IPS-20b (cell line): Measurements from ENCODE around the gene DLST.

Experiments
- H3K27ac ChIP-seq: one replicate; pipeline ENCODE4 v1.5.1; 2013; ENCODE audit warnings: low read length
- H3K27me3 ChIP-seq: 2 replicates; pipeline ENCODE4 v1.6.1; 2013; ENCODE audit warnings: mild to moderate bottlenecking, low read length, inconsistent platforms; ENCODE audit not compliant: insufficient read depth
- H3K36me3 ChIP-seq: 2 replicates; pipeline ENCODE4 v1.6.1; 2013; ENCODE audit warnings: low read depth, mild to moderate bottlenecking, inconsistent platforms, low read length, moderate library complexity; ENCODE audit not compliant: insufficient read depth
- H3K4me1 ChIP-seq: 2 replicates; pipeline ENCODE4 v1.6.1; 2013; ENCODE audit warnings: mild to moderate bottlenecking, control low read depth, inconsistent platforms, low read length, moderate library complexity; ENCODE audit not compliant: insufficient read depth
- H3K4me3 ChIP-seq: 2 replicates; pipeline ENCODE4 v1.5.1; 2013; ENCODE audit warnings: mild to moderate bottlenecking, low read length, inconsistent platforms
- H3K9ac ChIP-seq: 2 replicates; pipeline ENCODE4 v1.6.1; 2013; ENCODE audit warnings: low read depth, mild to moderate bottlenecking, inconsistent platforms, low read length, moderate library complexity
- H3K9me3 ChIP-seq: 2 replicates; pipeline ENCODE4 v1.6.1; 2013; ENCODE audit warnings: mild to moderate bottlenecking, low read depth, low read length, inconsistent platforms; ENCODE audit not compliant: insufficient read depth

Gene DLST

DNA sequence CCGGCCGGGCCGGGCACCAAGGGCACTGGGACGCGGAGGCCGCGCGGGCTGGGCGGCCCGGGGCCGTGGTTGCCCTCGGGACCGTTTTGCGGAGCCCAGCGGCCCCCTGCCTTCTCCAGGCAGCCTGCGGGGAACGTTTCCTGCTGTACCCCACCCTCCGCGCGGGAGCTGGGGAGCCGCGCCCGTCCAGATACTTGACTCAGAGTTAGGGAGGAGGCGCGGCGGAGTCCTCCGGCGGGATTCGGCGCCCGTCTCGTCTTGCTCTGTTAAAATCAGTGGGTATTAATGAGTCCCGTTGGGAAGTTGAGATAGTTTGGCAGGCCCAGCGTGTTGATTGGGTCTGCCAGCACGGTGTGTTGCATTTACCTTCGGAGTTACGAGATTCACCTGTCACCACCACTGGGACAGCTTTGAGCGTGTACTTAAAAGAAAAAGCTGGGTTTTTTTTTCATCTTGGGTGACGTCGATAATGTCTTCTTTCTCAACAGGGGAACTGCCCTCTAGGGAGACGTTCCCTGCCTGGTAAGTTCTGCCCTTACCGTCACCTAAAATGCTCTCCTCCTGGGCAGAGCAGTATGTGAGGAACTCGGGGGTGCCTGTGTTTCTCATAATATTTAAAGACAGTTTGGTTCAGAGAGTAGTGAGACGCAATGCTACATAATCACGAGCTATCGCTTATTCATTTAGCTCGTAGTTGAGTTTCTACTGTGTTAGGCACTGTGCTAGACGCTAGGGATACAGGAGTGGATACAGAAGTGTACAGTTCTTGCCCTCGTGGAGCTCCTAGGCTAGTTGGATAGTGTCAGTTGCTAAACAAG is 596 bp downstream of the DLST start:
- Histone ChIP-seq H3K9me3 (no peaks in the 10 kb centered on the region), H3K27me3 (no peaks in the 10 kb centered on the region), H3K4me1 (peaks cover 45% of the 10 kb centered on the region), H3K27ac (peak overlapping the region; percentile 81), H3K9ac (peak overlapping the region; percentile 86; the same call in 1 of the 2 replicates), H3K36me3 (peaks cover 9% of the 10 kb centered on the region; the same call in 1 of the 2 replicates), H3K4me3 (peak overlapping the region; percentile 92)

DNA sequence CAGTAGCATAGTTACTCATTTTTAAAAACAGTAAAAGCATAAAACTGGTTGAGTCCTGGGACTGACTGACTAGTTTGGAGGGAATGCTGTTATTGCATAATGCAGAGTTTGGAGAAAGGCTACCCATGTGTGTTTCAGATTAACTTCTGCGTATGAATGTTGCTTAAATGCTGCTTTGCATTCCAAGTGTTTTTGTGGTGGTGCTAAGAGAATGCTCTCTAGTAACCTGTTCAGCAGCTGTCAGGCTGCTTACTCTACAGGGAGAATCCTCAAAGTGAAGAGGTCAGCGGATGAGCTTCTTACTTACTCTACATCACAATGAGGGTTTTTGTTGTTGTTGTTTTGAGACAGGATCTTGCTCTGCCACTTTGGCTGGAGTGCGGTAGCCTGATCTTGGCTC is 4.3 kb downstream of the DLST start:
- Histone ChIP-seq H3K27ac (peak overlapping the region; percentile 76), H3K4me3 (peak overlapping the region; percentile 51), H3K4me1 (peaks cover 56% of the 10 kb centered on the region), H3K27me3 (no peaks in the 10 kb centered on the region), H3K36me3 (peaks cover 43% of the 10 kb centered on the region), H3K9ac (peak overlapping the region; percentile 52; the same call in 1 of the 2 replicates), H3K9me3 (no peaks in the 10 kb centered on the region)

GRCh38 chr14:74888164-74889158 is 6.7 kb downstream of the DLST start:
- H3K4me3 ChIP-seq: no peak overlapping the region
- H3K27me3 ChIP-seq: no peaks in the 10 kb centered on the region
- H3K4me1 ChIP-seq: peaks cover 49% of the 10 kb centered on the region
- H3K36me3 ChIP-seq: peaks cover 67% of the 10 kb centered on the region
- no peaks in the 10 kb centered on the region for H3K9me3 ChIP-seq
- H3K27ac ChIP-seq: peak overlapping the region; percentile 61
- peak overlapping the region; percentile 17; the same call in 1 of the 2 replicates for H3K9ac ChIP-seq

DNA sequence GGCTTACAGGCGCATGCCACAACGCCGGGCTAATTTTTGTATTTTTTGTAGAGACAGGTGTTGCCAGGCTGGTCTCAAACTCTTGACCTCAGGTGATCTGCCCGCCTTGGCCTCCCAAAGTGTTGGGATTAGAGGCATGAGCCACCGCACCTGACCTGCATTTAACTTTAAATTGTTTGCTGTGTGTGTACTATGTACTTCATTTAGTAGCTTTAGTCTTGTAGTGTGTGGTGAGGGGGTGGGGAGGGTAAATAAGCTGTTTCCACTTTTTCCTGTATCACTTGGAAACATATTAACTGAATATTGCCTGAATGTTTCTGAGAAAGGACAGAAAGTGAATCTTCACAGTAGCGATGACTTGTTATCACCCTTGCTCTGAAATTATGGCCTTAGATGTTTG is 8.5 kb downstream of the DLST start:
- no peaks in the 10 kb centered on the region for H3K27me3 ChIP-seq
- H3K27ac ChIP-seq: no peak overlapping the region
- H3K4me3 ChIP-seq: no peak overlapping the region
- peaks cover 79% of the 10 kb centered on the region for H3K36me3 ChIP-seq
- H3K9ac ChIP-seq: no peak overlapping the region
- no peaks in the 10 kb centered on the region for H3K9me3 ChIP-seq
- H3K4me1 ChIP-seq: peaks cover 31% of the 10 kb centered on the region

GRCh38 chr14:74891870-74892269 is 10.2 kb downstream of the DLST start:
- no peaks in the 10 kb centered on the region for H3K27me3 ChIP-seq
- peaks cover 18% of the 10 kb centered on the region for H3K4me1 ChIP-seq
- H3K4me3 ChIP-seq: no peak overlapping the region
- H3K9ac ChIP-seq: no peak overlapping the region; the same call in 1 of the 2 replicates
- H3K27ac ChIP-seq: no peak overlapping the region
- no peaks in the 10 kb centered on the region for H3K9me3 ChIP-seq
- peaks cover 95% of the 10 kb centered on the region for H3K36me3 ChIP-seq

GRCh38 chr14:74892745-74893144 is 11.0 kb downstream of the DLST start:
- Histone ChIP-seq H3K9me3 (no peaks in the 10 kb centered on the region), H3K4me3 (no peak overlapping the region), H3K27me3 (no peaks in the 10 kb centered on the region), H3K27ac (no peak overlapping the region), H3K9ac (no peak overlapping the region), H3K36me3 (peaks cover 97% of the 10 kb centered on the region), H3K4me1 (peaks cover 10% of the 10 kb centered on the region)

- no peak overlapping the region for H3K27ac ChIP-seq
- H3K9me3 ChIP-seq: no peaks in the 10 kb centered on the region
- peaks cover 97% of the 10 kb centered on the region for H3K36me3 ChIP-seq
- no peaks in the 10 kb centered on the region for H3K27me3 ChIP-seq
- H3K4me1 ChIP-seq: peaks cover 3% of the 10 kb centered on the region; the same call in 1 of the 2 replicates
- H3K9ac ChIP-seq: no peak overlapping the region
- no peak overlapping the region for H3K4me3 ChIP-seq
Observed at GRCh38 chr14:74893614-74894091, 11.9 kb downstream of the DLST start.

DNA sequence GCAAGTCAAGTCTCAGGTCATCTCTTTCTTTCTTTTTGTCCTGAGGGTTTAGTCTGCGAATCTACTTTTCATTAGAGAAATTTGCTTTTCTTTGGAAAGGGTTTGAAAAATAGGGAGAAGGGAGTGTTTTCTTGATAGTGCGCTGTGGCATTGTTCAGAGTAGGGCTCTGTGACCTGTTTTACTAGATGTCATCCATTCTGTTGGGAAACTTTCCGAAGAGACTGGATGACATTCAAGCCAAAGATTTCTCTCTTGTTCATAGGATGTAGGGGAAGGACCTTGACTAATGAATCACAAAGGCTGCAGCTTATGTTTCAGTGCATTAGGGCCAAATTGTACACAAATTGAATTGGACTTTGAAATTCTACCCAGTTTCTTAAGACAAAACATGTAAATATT is 14.7 kb downstream of the DLST start:
- no peaks in the 10 kb centered on the region for H3K9me3 ChIP-seq
- no peaks in the 10 kb centered on the region for H3K4me1 ChIP-seq
- H3K4me3 ChIP-seq: no peak overlapping the region
- no peak overlapping the region for H3K27ac ChIP-seq
- H3K9ac ChIP-seq: no peak overlapping the region
- peaks cover 100% of the 10 kb centered on the region for H3K36me3 ChIP-seq
- no peaks in the 10 kb centered on the region for H3K27me3 ChIP-seq

- Histone ChIP-seq H3K9ac (no peak overlapping the region), H3K4me1 (no peaks in the 10 kb centered on the region; the same call in 1 of the 2 replicates), H3K27me3 (no peaks in the 10 kb centered on the region), H3K9me3 (no peaks in the 10 kb centered on the region), H3K36me3 (peaks cover 100% of the 10 kb centered on the region), H3K4me3 (no peak overlapping the region), H3K27ac (no peak overlapping the region)
Observed at GRCh38 chr14:74897642-74898041, 15.9 kb downstream of the DLST start.

GRCh38 chr14:74898083-74898482 is 16.4 kb downstream of the DLST start:
- Histone ChIP-seq H3K27ac (no peak overlapping the region), H3K4me3 (no peak overlapping the region), H3K27me3 (no peaks in the 10 kb centered on the region), H3K4me1 (no peaks in the 10 kb centered on the region; the same call in 1 of the 2 replicates), H3K36me3 (peaks cover 100% of the 10 kb centered on the region), H3K9me3 (no peaks in the 10 kb centered on the region), H3K9ac (no peak overlapping the region)

- no peaks in the 10 kb centered on the region for H3K9me3 ChIP-seq
- H3K27me3 ChIP-seq: no peaks in the 10 kb centered on the region
- no peaks in the 10 kb centered on the region; the same call in 1 of the 2 replicates for H3K4me1 ChIP-seq
- no peak overlapping the region for H3K4me3 ChIP-seq
- H3K36me3 ChIP-seq: peaks cover 99% of the 10 kb centered on the region
- H3K9ac ChIP-seq: no peak overlapping the region
- H3K27ac ChIP-seq: no peak overlapping the region
Observed at GRCh38 chr14:74898694-74899093, 17.0 kb downstream of the DLST start.
